OCI-LY7 (cell line): ENCODE measurements around the gene LSR.

Experiments used
- CTCF ChIP-seq: fragments of 200-600 bp; sonication (generic); conservative IDR thresholded peaks from 2 replicates; pipeline ENCODE4 v1.5.1; 2014; ENCODE audit warnings: mild to moderate bottlenecking, antibody characterized with exemption, low read length, moderate library complexity, mixed read lengths
- EZH2phosphoT487 ChIP-seq: fragments of 200-600 bp; sonication (generic); IDR thresholded peaks from 2 replicates; pipeline ENCODE4 v1.6.1; 2018; ENCODE audit warnings: low read depth, borderline replicate concordance, mild to moderate bottlenecking, mixed run types, antibody characterized with exemption, low read length, moderate library complexity, mixed read lengths

- TF ChIP-seq CTCF (no peak), EZH2phosphoT487 (no peak)
These were observed 24.3 kb downstream of the LSR start for GRCh38 chr19:35272954-35273649.
